Measurements from ENCODE around the gene AMER2.

AMER2 gene

GRCh38 chr13:25187596-25187995 is 15.5 kb upstream of the AMER2 start:
- no peak for TF ChIP-seq CTCF (IDR thresholded peaks at IDR 0.05; ENCODE audit: low read depth, low read length)

GRCh38 chr13:25186187-25186586 is 14.1 kb upstream of the AMER2 start:
- DNase-seq (ENCODE audit: low read depth in 2 of 2) = no peak
- no peak for TF ChIP-seq CTCF (IDR thresholded peaks at IDR 0.05; ENCODE audit: low read depth, low read length)
- no peak overlapping the region for H3K4me3 ChIP-seq (replicated peaks in 1 of 2; ENCODE audit: low read depth in 2 of 2, low read length in 2 of 2)

More at GRCh38 chr13:25187596-25187995, 15.5 kb upstream of the AMER2 start:
- DNase-seq (ENCODE audit: low read depth in 2 of 2) = no peak
- no peak overlapping the region for H3K4me3 ChIP-seq (replicated peaks in 1 of 2; ENCODE audit: low read depth in 2 of 2, low read length in 2 of 2)

- H3K4me3 ChIP-seq (replicated peaks in 1 of 2; ENCODE audit: low read depth in 2 of 2, low read length in 2 of 2) = no peak overlapping the region
- DNase-seq (ENCODE audit: low read depth in 2 of 2) = no peak
- TF ChIP-seq CTCF (IDR thresholded peaks at IDR 0.05; ENCODE audit: low read depth, low read length) = no peak
Measured at GRCh38 chr13:25181597-25181996, 9.5 kb upstream of the AMER2 start.

DNA sequence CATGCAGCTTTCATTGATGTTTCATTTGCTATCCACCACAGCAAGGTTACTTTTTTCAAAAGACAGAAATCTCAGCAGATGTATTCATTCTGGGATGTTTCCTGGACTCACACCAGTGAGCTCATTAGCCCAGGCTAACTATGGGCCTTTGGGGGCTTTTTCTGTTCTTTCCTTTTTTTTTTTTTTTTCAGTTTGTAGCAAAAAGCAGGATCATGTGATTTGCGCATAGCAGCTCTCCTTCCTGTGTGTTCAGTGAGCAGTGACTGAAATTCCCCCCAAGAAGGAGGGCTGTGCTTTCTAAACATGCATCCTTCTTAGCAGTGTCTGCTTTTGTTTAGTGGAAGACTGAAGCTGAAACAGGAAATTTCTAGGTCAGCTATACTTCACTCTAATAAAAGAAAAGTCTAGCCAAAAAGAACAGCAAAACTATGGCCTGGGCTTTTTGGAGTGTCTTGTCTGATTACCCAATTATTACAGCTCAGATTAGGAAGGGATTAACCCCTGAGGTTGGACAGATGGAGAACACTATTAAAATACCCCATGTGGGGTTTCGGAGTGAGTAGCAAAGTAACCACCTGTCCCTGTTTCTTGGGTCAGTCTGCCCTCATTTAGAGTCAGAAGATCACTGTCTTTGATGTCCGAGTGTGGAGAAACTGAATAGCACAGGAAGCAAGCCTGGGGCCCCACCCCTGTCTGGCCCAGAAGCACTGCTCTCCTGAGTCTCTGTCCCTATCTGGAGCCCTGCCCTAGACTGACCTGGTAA is 8.9 kb upstream of the AMER2 start:
- no peak overlapping the region for H3K4me3 ChIP-seq (replicated peaks in 1 of 2; ENCODE audit: low read depth in 2 of 2, low read length in 2 of 2)
- DNase-seq (ENCODE audit: low read depth in 2 of 2) = no peak
- no peak for TF ChIP-seq CTCF (IDR thresholded peaks at IDR 0.05; ENCODE audit: low read depth, low read length)

- H3K4me3 ChIP-seq (replicated peaks in 1 of 2; ENCODE audit: low read depth in 2 of 2, low read length in 2 of 2) = no peak overlapping the region
- DNase-seq (ENCODE audit: low read depth in 2 of 2) = no peak
Measured at GRCh38 chr13:25179832-25180774, 8.0 kb upstream of the AMER2 start.

GRCh38 chr13:25179011-25179410 is 6.9 kb upstream of the AMER2 start:
- TF ChIP-seq CTCF (IDR thresholded peaks at IDR 0.05; ENCODE audit: low read depth, low read length) = no peak
- DNase-seq (ENCODE audit: low read depth in 2 of 2) = no peak
- H3K4me3 ChIP-seq (replicated peaks in 1 of 2; ENCODE audit: low read depth in 2 of 2, low read length in 2 of 2) = no peak overlapping the region

More at GRCh38 chr13:25179832-25180774, 8.0 kb upstream of the AMER2 start:
- no peak for TF ChIP-seq CTCF (IDR thresholded peaks at IDR 0.05; ENCODE audit: low read depth, low read length)
